Measurements from ENCODE around the gene HSFX4. TPM values are rescaled to one million over a fixed set of nuclear protein-coding genes. Genes with fewer than 3 reads are reported as not detected.

The HSFX4 gene
- total and polyA plus RNA-seq, 9 of the 15 experiments (the other 6 are each of a cell fraction or from before 2014, with no cell fraction given) = 0.10 to 0.24 (median 0.14) TPM; not detected in 6

GRCh38 chrX:149938427-149938880 is 9.1 kb downstream of the HSFX4 start, which contains the start of gene EOLA2 (continued):
- TF ChIP-seq MNT (conservative IDR thresholded peaks at IDR 0.05) (peak; percentile 56 to 71), NRF1 (conservative IDR thresholded peaks at IDR 0.05 in 1 of 2, IDR thresholded peaks at IDR 0.05 in 1 of 2) (peak; percentile 86 to 89), MBD2 (IDR thresholded peaks at IDR 0.05; ENCODE audit: borderline replicate concordance, low read depth) (no peak), FOXK1 (CRISPR knock-in tag; IDR thresholded peaks at IDR 0.05; ENCODE audit: borderline replicate concordance) (no peak), ZNF695 (CRISPR knock-in tag; IDR thresholded peaks at IDR 0.05) (no peak), KDM1A (IDR thresholded peaks at IDR 0.05) (no peak), ZNF280A (IDR thresholded peaks at IDR 0.05; ENCODE audit: low read depth, partially characterized antibody) (no peak), POLR2G (IDR thresholded peaks at IDR 0.05; ENCODE audit: low read depth, low read length) (peak; percentile 68), CBX3 (IDR thresholded peaks at IDR 0.05; ENCODE audit: borderline replicate concordance in 1 of 2, low read length in 2 of 2) (0 out of 3 replicates have a peak, but pooled peaks of 1 of the 2 experiments have one; percentile 38), EGR1 (conservative IDR thresholded peaks at IDR 0.05) (peak; percentile 97), FOXP1 (CRISPR knock-in tag; IDR thresholded peaks at IDR 0.05) (no peak), XRCC5 (IDR thresholded peaks at IDR 0.05; ENCODE audit: low read depth, low read length) (no peak), CBX5 (IDR thresholded peaks at IDR 0.05; ENCODE audit: borderline replicate concordance, low read depth) (no peak), FOXK2 (conservative IDR thresholded peaks at IDR 0.05 in 1 of 2, IDR thresholded peaks at IDR 0.05 in 1 of 2; ENCODE audit: low read depth in 2 of 2) (peak; percentile 80 to 82; a peak in 3 of 4 replicates), HDAC2 (IDR thresholded peaks at IDR 0.05) (no peak), KLF10 (CRISPR knock-in tag; IDR thresholded peaks at IDR 0.05) (no peak), TSHZ1 (CRISPR knock-in tag; IDR thresholded peaks at IDR 0.05) (no peak), FOXJ2 (tag; IDR thresholded peaks at IDR 0.05) (no peak), ZNF274 (IDR thresholded peaks at IDR 0.05; ENCODE audit: borderline replicate concordance, low read depth, low read length) (no peak), ZKSCAN8 (CRISPR knock-in tag; IDR thresholded peaks at IDR 0.05) (no peak), CHD4 (IDR thresholded peaks at IDR 0.05; ENCODE audit: insufficient read depth, insufficient replicate concordance, low read depth, low read length, poor library complexity, severe bottlenecking) (no peak), ZEB2 (IDR thresholded peaks at IDR 0.05) (no peak), YY1 (IDR thresholded peaks at IDR 0.05; ENCODE audit: borderline replicate concordance in 1 of 3, control insufficient read depth in 1 of 3, extremely low read depth in 1 of 3, insufficient read depth in 3 of 3, insufficient read length in 1 of 3, insufficient replicate concordance in 2 of 3, low read depth in 1 of 3, low read length in 2 of 3) (peak in 1 of 3 experiments; percentile 45)

Measured in K562 (cell line).